SK-N-SH treated with all-trans-retinoic acid at 6 μM for 48 hours (cell line): ENCODE measurements around the gene SPOCK2.

Experiments used
- ATAC-seq: fragments of 200-7000 bp; cut with Tn5 transposase; 3 replicates; pipeline ENCODE4 v1.9.1; 2020; ENCODE audit warnings: mild to moderate bottlenecking, moderate library complexity
- ARNTL ChIP-seq: fragments of 450-650 bp; formaldehyde crosslinking; IDR thresholded peaks from 2 replicates; pipeline ENCODE4 v1.5.0; 2020; ENCODE audit warnings: low read depth, mild to moderate bottlenecking, moderate library complexity, borderline replicate concordance
- BACH2 ChIP-seq: fragments of 250-450 bp; sonication (Bioruptor Pico); IDR thresholded peaks from 2 replicates; pipeline ENCODE4 v1.9.0; 2021; ENCODE audit warnings: mild to moderate bottlenecking, borderline replicate concordance
- CSDC2 ChIP-seq: fragments of 250-450 bp; sonication (Bioruptor Pico); IDR thresholded peaks from 2 replicates; pipeline ENCODE4 v1.5.0; 2020; ENCODE audit warnings: mild to moderate bottlenecking, moderate library complexity
- CSRNP3 ChIP-seq: fragments of 250-450 bp; sonication (Bioruptor Pico); IDR thresholded peaks from 2 replicates; pipeline ENCODE4 v1.5.1; 2021; ENCODE audit warnings: mild to moderate bottlenecking, moderate library complexity
- GLIS3 ChIP-seq: fragments of 250-450 bp; sonication (Bioruptor Pico); IDR thresholded peaks from 2 replicates; pipeline ENCODE4 v1.5.0; 2020; ENCODE audit warnings: mild to moderate bottlenecking, moderate library complexity
- ISL1 ChIP-seq: fragments of 250-450 bp; sonication (Bioruptor Pico); IDR thresholded peaks from 2 replicates; pipeline ENCODE4 v2.1.2; 2022; ENCODE audit warnings: mild to moderate bottlenecking, moderate library complexity
- OSR1 ChIP-seq: fragments of 250-450 bp; sonication (Bioruptor Pico); IDR thresholded peaks from 2 replicates; pipeline ENCODE4 v1.8.0; 2022; ENCODE audit warnings: moderate library complexity, mild to moderate bottlenecking, inconsistent platforms
- PPARA ChIP-seq: fragments of 250-450 bp; sonication (Bioruptor Pico); IDR thresholded peaks from 2 replicates; pipeline ENCODE4 v1.5.0; 2020; ENCODE audit warnings: mild to moderate bottlenecking, borderline replicate concordance
- RARB ChIP-seq: fragments of 250-450 bp; sonication (Bioruptor Pico); IDR thresholded peaks from 2 replicates; pipeline ENCODE4 v1.8.0; 2021; ENCODE audit warnings: mild to moderate bottlenecking, moderate library complexity
- SNAI2 ChIP-seq: fragments of 250-450 bp; sonication (Bioruptor Pico); IDR thresholded peaks from 2 replicates; pipeline ENCODE4 v1.5.0; 2020; ENCODE audit warnings: mild to moderate bottlenecking, moderate library complexity
- TCF4 ChIP-seq: fragments of 250-450 bp; sonication (Bioruptor Pico); IDR thresholded peaks from 2 replicates; pipeline ENCODE4 v1.8.0; 2021; ENCODE audit warnings: mild to moderate bottlenecking, moderate library complexity, borderline replicate concordance
- TOX ChIP-seq: fragments of 250-450 bp; sonication (Bioruptor Pico); IDR thresholded peaks from 2 replicates; pipeline ENCODE4 v1.8.0; 2021; ENCODE audit warnings: mild to moderate bottlenecking, moderate library complexity, borderline replicate concordance
- ZC3H10 ChIP-seq: fragments of 250-450 bp; sonication (Bioruptor Pico); IDR thresholded peaks from 2 replicates; pipeline ENCODE4 v1.5.1; 2021; ENCODE audit warnings: mild to moderate bottlenecking, moderate library complexity
- ZFP3 ChIP-seq: fragments of 250-450 bp; sonication (Bioruptor Pico); IDR thresholded peaks from 2 replicates; pipeline ENCODE4 v1.5.0; 2020; ENCODE audit warnings: mild to moderate bottlenecking, moderate library complexity
- ZFP30 ChIP-seq: fragments of 450-650 bp; formaldehyde crosslinking; IDR thresholded peaks from 2 replicates; pipeline ENCODE4 v1.5.0; 2022; ENCODE audit warnings: mild to moderate bottlenecking, moderate library complexity
- ZNF565 ChIP-seq: fragments of 450-650 bp; formaldehyde crosslinking; conservative IDR thresholded peaks from 2 replicates; pipeline ENCODE4 v1.5.0; 2020; ENCODE audit warnings: low read depth, mild to moderate bottlenecking, moderate library complexity
- ZNF70 ChIP-seq: fragments of 450-650 bp; formaldehyde crosslinking; IDR thresholded peaks from 2 replicates; pipeline ENCODE4 v1.5.0; 2020; ENCODE audit warnings: mild to moderate bottlenecking, moderate library complexity
- ZNF8 ChIP-seq: fragments of 450-650 bp; formaldehyde crosslinking; IDR thresholded peaks from 2 replicates; pipeline ENCODE4 v1.5.0; 2020; ENCODE audit warnings: mild to moderate bottlenecking, moderate library complexity
- TF ChIP-seq, protein P1 (sequence below): fragments of 250-450 bp; sonication (Bioruptor Pico); IDR thresholded peaks from 2 replicates; pipeline ENCODE4 v1.8.0; 2021; ENCODE audit warnings: low read depth, mild to moderate bottlenecking, moderate library complexity, borderline replicate concordance
- TF ChIP-seq, protein P2 (sequence below): fragments of 250-450 bp; sonication (Bioruptor Pico); IDR thresholded peaks from 2 replicates; pipeline ENCODE4 v1.5.0; 2020; ENCODE audit warnings: mild to moderate bottlenecking, moderate library complexity
- TF ChIP-seq, protein P3 (sequence below): fragments of 250-450 bp; sonication (Bioruptor Pico); IDR thresholded peaks from 2 replicates; pipeline ENCODE4 v1.5.1; 2020; ENCODE audit warnings: low read depth, mild to moderate bottlenecking, moderate library complexity
- TF ChIP-seq, protein P4 (sequence below): fragments of 250-450 bp; sonication (Bioruptor Pico); IDR thresholded peaks from 2 replicates; pipeline ENCODE4 v1.8.0; 2020; ENCODE audit warnings: mild to moderate bottlenecking, moderate library complexity, borderline replicate concordance

The SPOCK2 gene

DNA sequence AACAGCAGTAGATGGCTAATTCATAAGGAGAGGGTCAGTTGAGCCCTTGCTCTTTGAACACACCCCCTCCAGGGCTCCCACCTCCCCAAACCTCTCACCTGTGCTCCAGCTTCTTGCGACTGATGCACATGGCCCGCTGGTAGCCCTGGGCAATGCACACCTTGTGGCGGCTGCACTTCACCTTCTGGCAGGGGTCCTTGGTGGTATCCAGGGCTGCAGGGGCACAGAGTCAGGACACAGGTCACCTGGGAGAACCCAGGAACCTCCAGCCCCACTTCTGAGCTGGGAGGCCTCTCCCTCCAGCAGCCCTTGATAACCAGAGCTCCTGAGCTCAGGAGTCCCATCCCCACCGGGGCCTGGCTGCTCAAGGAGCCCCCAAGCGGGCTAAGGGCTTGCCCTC, 16.3 kb downstream of the SPOCK2 start:
- no peak for ATAC-seq
- TF ChIP-seq ZC3H10 (CRISPR knock-in tag) (no peak), CSDC2 (CRISPR knock-in tag) (no peak), ZFP30 (CRISPR knock-in tag) (no peak), ZNF565 (CRISPR knock-in tag) (no peak), SNAI2 (CRISPR knock-in tag) (no peak), BACH2 (CRISPR knock-in tag) (no peak), OSR1 (CRISPR knock-in tag) (no peak), PPARA (CRISPR knock-in tag) (no peak), ZFP3 (CRISPR knock-in tag) (no peak), RARB (CRISPR knock-in tag) (no peak), GLIS3 (CRISPR knock-in tag) (no peak), TOX (CRISPR knock-in tag) (no peak), ARNTL (no peak), ZNF70 (CRISPR knock-in tag) (no peak), ZNF8 (CRISPR knock-in tag) (no peak), TCF4 (CRISPR knock-in tag) (no peak), ISL1 (CRISPR knock-in tag) (no peak)
- TF ChIP-seq, protein P1, sequence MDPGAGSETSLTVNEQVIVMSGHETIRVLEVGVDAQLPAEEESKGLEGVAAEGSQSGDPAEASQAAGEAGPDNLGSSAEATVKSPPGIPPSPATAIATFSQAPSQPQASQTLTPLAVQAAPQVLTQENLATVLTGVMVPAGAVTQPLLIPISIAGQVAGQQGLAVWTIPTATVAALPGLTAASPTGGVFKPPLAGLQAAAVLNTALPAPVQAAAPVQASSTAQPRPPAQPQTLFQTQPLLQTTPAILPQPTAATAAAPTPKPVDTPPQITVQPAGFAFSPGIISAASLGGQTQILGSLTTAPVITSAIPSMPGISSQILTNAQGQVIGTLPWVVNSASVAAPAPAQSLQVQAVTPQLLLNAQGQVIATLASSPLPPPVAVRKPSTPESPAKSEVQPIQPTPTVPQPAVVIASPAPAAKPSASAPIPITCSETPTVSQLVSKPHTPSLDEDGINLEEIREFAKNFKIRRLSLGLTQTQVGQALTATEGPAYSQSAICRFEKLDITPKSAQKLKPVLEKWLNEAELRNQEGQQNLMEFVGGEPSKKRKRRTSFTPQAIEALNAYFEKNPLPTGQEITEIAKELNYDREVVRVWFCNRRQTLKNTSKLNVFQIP (CRISPR knock-in tag), result no peak
- TF ChIP-seq, protein P2, sequence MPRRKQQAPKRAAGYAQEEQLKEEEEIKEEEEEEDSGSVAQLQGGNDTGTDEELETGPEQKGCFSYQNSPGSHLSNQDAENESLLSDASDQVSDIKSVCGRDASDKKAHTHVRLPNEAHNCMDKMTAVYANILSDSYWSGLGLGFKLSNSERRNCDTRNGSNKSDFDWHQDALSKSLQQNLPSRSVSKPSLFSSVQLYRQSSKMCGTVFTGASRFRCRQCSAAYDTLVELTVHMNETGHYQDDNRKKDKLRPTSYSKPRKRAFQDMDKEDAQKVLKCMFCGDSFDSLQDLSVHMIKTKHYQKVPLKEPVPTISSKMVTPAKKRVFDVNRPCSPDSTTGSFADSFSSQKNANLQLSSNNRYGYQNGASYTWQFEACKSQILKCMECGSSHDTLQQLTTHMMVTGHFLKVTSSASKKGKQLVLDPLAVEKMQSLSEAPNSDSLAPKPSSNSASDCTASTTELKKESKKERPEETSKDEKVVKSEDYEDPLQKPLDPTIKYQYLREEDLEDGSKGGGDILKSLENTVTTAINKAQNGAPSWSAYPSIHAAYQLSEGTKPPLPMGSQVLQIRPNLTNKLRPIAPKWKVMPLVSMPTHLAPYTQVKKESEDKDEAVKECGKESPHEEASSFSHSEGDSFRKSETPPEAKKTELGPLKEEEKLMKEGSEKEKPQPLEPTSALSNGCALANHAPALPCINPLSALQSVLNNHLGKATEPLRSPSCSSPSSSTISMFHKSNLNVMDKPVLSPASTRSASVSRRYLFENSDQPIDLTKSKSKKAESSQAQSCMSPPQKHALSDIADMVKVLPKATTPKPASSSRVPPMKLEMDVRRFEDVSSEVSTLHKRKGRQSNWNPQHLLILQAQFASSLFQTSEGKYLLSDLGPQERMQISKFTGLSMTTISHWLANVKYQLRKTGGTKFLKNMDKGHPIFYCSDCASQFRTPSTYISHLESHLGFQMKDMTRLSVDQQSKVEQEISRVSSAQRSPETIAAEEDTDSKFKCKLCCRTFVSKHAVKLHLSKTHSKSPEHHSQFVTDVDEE (CRISPR knock-in tag), result no peak

- ATAC-seq, result no peak; the same call in 2 of the 3 replicates
- no peak for TF ChIP-seq TCF4 (CRISPR knock-in tag)
- TF ChIP-seq, protein P3, sequence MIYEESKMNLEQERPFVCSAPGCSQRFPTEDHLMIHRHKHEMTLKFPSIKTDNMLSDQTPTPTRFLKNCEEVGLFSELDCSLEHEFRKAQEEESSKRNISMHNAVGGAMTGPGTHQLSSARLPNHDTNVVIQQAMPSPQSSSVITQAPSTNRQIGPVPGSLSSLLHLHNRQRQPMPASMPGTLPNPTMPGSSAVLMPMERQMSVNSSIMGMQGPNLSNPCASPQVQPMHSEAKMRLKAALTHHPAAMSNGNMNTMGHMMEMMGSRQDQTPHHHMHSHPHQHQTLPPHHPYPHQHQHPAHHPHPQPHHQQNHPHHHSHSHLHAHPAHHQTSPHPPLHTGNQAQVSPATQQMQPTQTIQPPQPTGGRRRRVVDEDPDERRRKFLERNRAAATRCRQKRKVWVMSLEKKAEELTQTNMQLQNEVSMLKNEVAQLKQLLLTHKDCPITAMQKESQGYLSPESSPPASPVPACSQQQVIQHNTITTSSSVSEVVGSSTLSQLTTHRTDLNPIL (CRISPR knock-in tag), result no peak
- TF ChIP-seq GLIS3 (CRISPR knock-in tag), result no peak
- no peak for TF ChIP-seq ZFP3 (CRISPR knock-in tag)
- no peak for TF ChIP-seq BACH2 (CRISPR knock-in tag)
- TF ChIP-seq, protein P2 (CRISPR knock-in tag), result no peak
- no peak for TF ChIP-seq TOX (CRISPR knock-in tag)
- TF ChIP-seq ZC3H10 (CRISPR knock-in tag), result no peak
- TF ChIP-seq RARB (CRISPR knock-in tag), result no peak
Measured at GRCh38 chr10:72069751-72070526, 18.4 kb downstream of the SPOCK2 start.

GRCh38 chr10:72068901-72069446, 19.4 kb downstream of the SPOCK2 start:
- peak; percentile 25 for ATAC-seq
- TF ChIP-seq, protein P1 (CRISPR knock-in tag), result no peak
- TF ChIP-seq, protein P4, sequence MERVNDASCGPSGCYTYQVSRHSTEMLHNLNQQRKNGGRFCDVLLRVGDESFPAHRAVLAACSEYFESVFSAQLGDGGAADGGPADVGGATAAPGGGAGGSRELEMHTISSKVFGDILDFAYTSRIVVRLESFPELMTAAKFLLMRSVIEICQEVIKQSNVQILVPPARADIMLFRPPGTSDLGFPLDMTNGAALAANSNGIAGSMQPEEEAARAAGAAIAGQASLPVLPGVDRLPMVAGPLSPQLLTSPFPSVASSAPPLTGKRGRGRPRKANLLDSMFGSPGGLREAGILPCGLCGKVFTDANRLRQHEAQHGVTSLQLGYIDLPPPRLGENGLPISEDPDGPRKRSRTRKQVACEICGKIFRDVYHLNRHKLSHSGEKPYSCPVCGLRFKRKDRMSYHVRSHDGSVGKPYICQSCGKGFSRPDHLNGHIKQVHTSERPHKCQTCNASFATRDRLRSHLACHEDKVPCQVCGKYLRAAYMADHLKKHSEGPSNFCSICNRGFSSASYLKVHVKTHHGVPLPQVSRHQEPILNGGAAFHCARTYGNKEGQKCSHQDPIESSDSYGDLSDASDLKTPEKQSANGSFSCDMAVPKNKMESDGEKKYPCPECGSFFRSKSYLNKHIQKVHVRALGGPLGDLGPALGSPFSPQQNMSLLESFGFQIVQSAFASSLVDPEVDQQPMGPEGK (CRISPR knock-in tag), result no peak
- TF ChIP-seq CSRNP3 (CRISPR knock-in tag) (no peak), RARB (CRISPR knock-in tag) (no peak)
